ENCODE data around the gene SHKBP1.

Gene SHKBP1

GRCh38 chr19:40542202-40542859, 34.3 kb upstream of the SHKBP1 start:
- TF ChIP-seq SIN3A (IDR thresholded peaks at IDR 0.05; ENCODE audit: borderline replicate concordance, insufficient read depth, low read length) (no peak), TAF1 (IDR thresholded peaks at IDR 0.05; ENCODE audit: borderline replicate concordance, insufficient read depth, low read length) (no peak), FOXP2 (optimal IDR thresholded peaks at IDR 0.05; ENCODE audit: borderline replicate concordance, extremely low read depth, extremely low read length, insufficient read depth) (no peak), POLR2AphosphoS5 (IDR thresholded peaks at IDR 0.05; ENCODE audit: low read depth, low read length) (no peak)

GRCh38 chr19:40543029-40543597, 33.6 kb upstream of the SHKBP1 start:
- no peak for TF ChIP-seq SIN3A (IDR thresholded peaks at IDR 0.05; ENCODE audit: borderline replicate concordance, insufficient read depth, low read length)
- no peak for TF ChIP-seq FOXP2 (optimal IDR thresholded peaks at IDR 0.05; ENCODE audit: borderline replicate concordance, extremely low read depth, extremely low read length, insufficient read depth)
- TF ChIP-seq REST (IDR thresholded peaks at IDR 0.05; ENCODE audit: insufficient read depth in 1 of 2, low read depth in 2 of 2, low read length in 2 of 2) = no peak
- no peak for TF ChIP-seq POLR2AphosphoS5 (IDR thresholded peaks at IDR 0.05; ENCODE audit: low read depth, low read length)
- no peak for TF ChIP-seq TAF1 (IDR thresholded peaks at IDR 0.05; ENCODE audit: borderline replicate concordance, insufficient read depth, low read length)

- no peak for TF ChIP-seq TAF1 (IDR thresholded peaks at IDR 0.05; ENCODE audit: borderline replicate concordance, insufficient read depth, low read length)
- no peak for TF ChIP-seq SIN3A (IDR thresholded peaks at IDR 0.05; ENCODE audit: borderline replicate concordance, insufficient read depth, low read length)
- no peak for TF ChIP-seq FOXP2 (optimal IDR thresholded peaks at IDR 0.05; ENCODE audit: borderline replicate concordance, extremely low read depth, extremely low read length, insufficient read depth)
- no peak for TF ChIP-seq POLR2AphosphoS5 (IDR thresholded peaks at IDR 0.05; ENCODE audit: low read depth, low read length)
- no peak for TF ChIP-seq REST (IDR thresholded peaks at IDR 0.05; ENCODE audit: insufficient read depth in 1 of 2, low read depth in 2 of 2, low read length in 2 of 2)
Observed at GRCh38 chr19:40547836-40548235, 28.8 kb upstream of the SHKBP1 start.

- TF ChIP-seq SIN3A (IDR thresholded peaks at IDR 0.05; ENCODE audit: borderline replicate concordance, insufficient read depth, low read length) = no peak
- TF ChIP-seq POLR2AphosphoS5 (IDR thresholded peaks at IDR 0.05; ENCODE audit: low read depth, low read length) = no peak
- TF ChIP-seq TAF1 (IDR thresholded peaks at IDR 0.05; ENCODE audit: borderline replicate concordance, insufficient read depth, low read length) = no peak
Observed at GRCh38 chr19:40549007-40549708, 27.5 kb upstream of the SHKBP1 start.

- TF ChIP-seq TAF1 (IDR thresholded peaks at IDR 0.05; ENCODE audit: borderline replicate concordance, insufficient read depth, low read length) (no peak), FOXP2 (optimal IDR thresholded peaks at IDR 0.05; ENCODE audit: borderline replicate concordance, extremely low read depth, extremely low read length, insufficient read depth) (no peak), REST (IDR thresholded peaks at IDR 0.05; ENCODE audit: insufficient read depth in 1 of 2, low read depth in 2 of 2, low read length in 2 of 2) (no peak), SIN3A (IDR thresholded peaks at IDR 0.05; ENCODE audit: borderline replicate concordance, insufficient read depth, low read length) (no peak), POLR2AphosphoS5 (IDR thresholded peaks at IDR 0.05; ENCODE audit: low read depth, low read length) (no peak)
Observed at GRCh38 chr19:40550951-40551350, 25.7 kb upstream of the SHKBP1 start.
